ENCODE measurements around the gene NEK9. TPM values are rescaled to one million over a fixed set of nuclear protein-coding genes. Genes with fewer than 3 reads are reported as not detected.

Gene NEK9
- total RNA-seq, result 80.5 TPM

DNA sequence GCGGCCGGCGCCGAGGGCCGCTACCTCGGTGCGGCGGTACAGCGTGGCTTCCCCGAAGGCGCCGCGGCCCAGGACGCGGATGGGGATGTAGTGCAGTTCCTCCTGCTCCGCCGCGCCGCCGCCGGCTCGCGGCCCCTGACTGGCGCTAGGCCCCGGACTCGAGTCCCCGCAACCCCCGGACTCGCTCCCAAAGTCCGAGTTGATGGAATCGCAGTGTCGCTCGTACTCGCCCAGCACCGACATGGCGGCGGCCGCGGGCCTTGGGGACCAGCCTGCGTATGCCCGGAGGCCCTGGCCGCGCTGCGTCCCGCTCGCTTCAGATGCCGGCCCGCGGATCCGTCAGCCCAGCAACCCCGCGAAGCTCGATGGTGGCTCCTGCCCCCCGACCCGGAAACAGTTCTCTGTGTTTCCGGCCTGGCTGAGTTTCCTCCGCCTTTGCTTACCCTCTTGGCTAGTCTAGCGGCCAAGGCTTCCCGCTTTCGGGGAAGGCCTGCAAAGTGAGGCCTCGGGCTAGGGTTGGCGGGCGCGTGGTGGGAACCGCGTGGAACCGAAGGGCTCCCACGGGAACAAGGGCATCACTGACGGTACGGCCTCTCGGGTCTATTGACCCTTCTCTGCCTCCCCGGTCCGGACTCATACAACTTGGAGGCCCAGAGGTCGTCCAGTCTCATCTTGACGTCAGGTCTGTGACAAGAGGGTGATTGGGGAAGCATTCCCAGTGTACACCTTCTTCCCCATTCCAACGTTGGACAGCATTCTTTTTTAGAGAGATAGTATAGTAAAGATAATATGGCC is at the start of gene NEK9:
Gene NEK9, minus strand, starts transcription at position 370 of the 795 bp plus-strand sequence. Its CDS starts 127 bp downstream, at position 243.

GRCh38 chr14:75176142-75176820 is 49.4 kb upstream of the NEK9 start, which contains the start of gene TMED10:
TSS of gene TMED10 (minus strand) at chr14:75176612. CDS start at chr14:75176579, 33 bp downstream.

GRCh38 chr14:75069121-75069810 is 57.6 kb downstream of the NEK9 start, which contains the start of gene ZC2HC1C:
TSS of gene ZC2HC1C (plus strand) at chr14:75069641. CDS start at chr14:75070574, 933 bp downstream.

GRCh38 chr14:75063491-75064204 is 63.2 kb downstream of the NEK9 start, which contains the start of gene ACYP1:
TSS of gene ACYP1 (minus strand) at chr14:75064024. CDS start at chr14:75063553, 471 bp downstream.

DNA sequence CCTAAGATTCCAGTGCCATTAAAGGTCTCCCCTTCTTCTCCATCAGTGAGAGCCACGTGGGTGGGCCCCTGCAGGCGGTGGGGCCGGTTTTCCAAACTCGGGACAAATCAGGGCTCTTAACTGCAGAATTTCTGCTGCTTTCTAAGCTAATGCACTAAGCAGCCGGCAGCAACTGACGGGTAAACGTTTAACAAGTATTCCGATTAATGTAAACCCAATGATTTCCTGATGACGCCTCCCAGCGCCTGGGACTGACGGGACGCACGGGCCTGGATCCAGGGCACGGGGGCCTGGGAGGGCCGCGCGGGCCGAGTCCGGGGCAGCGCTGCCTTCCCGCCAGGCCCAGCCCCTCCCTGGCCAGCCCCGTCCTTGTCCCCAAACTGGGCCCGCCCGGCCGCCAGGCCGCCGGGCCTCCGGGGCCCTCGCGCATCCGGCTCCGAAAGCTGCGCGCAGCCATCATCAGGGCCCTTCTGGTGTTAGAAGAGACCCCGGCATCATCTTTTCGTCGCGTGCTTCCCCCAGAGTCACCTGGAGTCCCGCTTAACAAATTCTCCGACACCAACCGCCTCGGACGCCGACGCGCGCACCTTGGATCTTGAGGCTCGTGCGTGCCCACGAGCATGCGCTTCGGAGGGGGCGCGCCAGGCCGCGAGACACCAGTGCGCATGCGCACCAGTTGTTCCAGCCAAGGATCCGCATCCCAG is 75.8 kb downstream of the NEK9 start, which contains the start of gene MLH3:
Gene MLH3, minus strand, starts transcription at position 616 of the 704 bp plus-strand sequence. CDS start 1,812 bp downstream, outside the sequence.

Other genes with a start within 250 kb of the NEK9 start
- gene DLST, start 245.1 kb downstream of the NEK9 start, total RNA-seq, result 69.8 TPM
- 32.7 TPM for gene RPS6KL1, start 203.8 kb downstream of the NEK9 start, total RNA-seq
- gene PGF, start 171.5 kb downstream of the NEK9 start, total RNA-seq, result 11.8 TPM
- gene EIF2B2, start 124.1 kb downstream of the NEK9 start, total RNA-seq, result 37.4 TPM
- gene MLH3, start 75.6 kb downstream of the NEK9 start, total RNA-seq, result 70.8 TPM
- gene ACYP1, start 63.0 kb downstream of the NEK9 start, total RNA-seq, result 31.5 TPM
- 2.5 TPM for gene ZC2HC1C, start 57.4 kb downstream of the NEK9 start, total RNA-seq
- gene TMED10, start 49.6 kb upstream of the NEK9 start, total RNA-seq, result 301 TPM
- 148 TPM for gene FOS, start 151.8 kb upstream of the NEK9 start, total RNA-seq

Measured in camera-type eye (tissue), 1 donor.